Pancreas (tissue), 10 donors: ENCODE data around the gene SOBP. TPM values are rescaled to one million over a fixed set of nuclear protein-coding genes. Genes with fewer than 3 reads are reported as not detected.

ENCODE experiments used
- ATAC-seq, 4 donors: fragments of 200-7000 bp; cut with Tn5 transposase; one replicate each; pipeline versions ENCODE4 v1.8.0 to v1.9.1; 2020; ENCODE audit warnings: mild to moderate bottlenecking in 4 of 4, moderate library complexity in 4 of 4
- DNase-seq, 6 donors: peaks; one replicate each; pipeline ENCODE4 v3.0.0-alpha.2; 2020
- FAIRE-seq: peaks from 2 replicates; lab custom pipeline; 2012; peaks lifted over from hg19 to GRCh38; lab: Jason Lieb, UNC
- H3K27ac ChIP-seq, 4 donors: fragments of 200-600 bp; sonication (generic); 1 replicate in 3 of 4; 2 replicates in 1 of 4; pipeline versions ENCODE4 v1.5.0 to v1.8.0; 2020
- H3K27me3 ChIP-seq, 4 donors: fragments of 200-600 bp; one replicate each; pipeline ENCODE4 v1.8.0; 2021
- H3K36me3 ChIP-seq, 3 donors: fragments of 200-600 bp; sonication (generic) in 1 of 3; one replicate each; pipeline versions ENCODE4 v1.5.0 to v1.8.0; 2020 to 2021
- H3K4me1 ChIP-seq, 3 donors: fragments of 200-600 bp; one replicate each; pipeline ENCODE4 v1.8.0; 2021
- H3K4me3 ChIP-seq, 4 donors: fragments of 200-600 bp; sonication (generic) in 2 of 4; one replicate each; pipeline versions ENCODE4 v1.5.0 to v1.8.0; 2020 to 2021
- H3K9me3 ChIP-seq, 4 donors: fragments of 200-600 bp; one replicate each; pipeline ENCODE4 v1.8.0; 2021
- CTCF ChIP-seq, 4 donors: fragments of 200-600 bp; sonication (generic) in 3 of 4; IDR thresholded peaks; one replicate each; pipeline versions ENCODE4 v1.5.0 to v1.8.0; 2021; ENCODE audit warnings: antibody characterized with exemption in 4 of 4
- WGBS, 2 donors: extraction: QIAGEN DNeasy Blood & Tissue Kit; methylation state at CpG; one replicate each; pipeline ENCODE4 v1.1.7; 2013; 5-methylcytosine and 5-hydroxymethylcytosine counted together
- intact Hi-C, 3 donors: fragments of 100-400 bp; cut with DNase I; formaldehyde crosslinking; loops; one replicate each; pipeline versions ENCODE4 v1.11.1 to v1.14.2; 2022
- polyA plus RNA-seq, 2 donors: library from polyadenylated mRNA; stranded (reverse); fragments of 200-250 nt; gene quantifications; one replicate each; pipeline ENCODE4 v1.2.3, GENCODE V29; 2013
- total RNA-seq, 6 donors: library from RNA; stranded (reverse); fragmentation: NEBNext Ultra II Directional in 4 of 6; extraction: Animal tissue kit (Norgen Biotek cat#: 25700) in 4 of 6; gene quantifications; one replicate each; pipeline versions ENCODE4 v1.2.1 to v1.2.4, GENCODE V29; 2021 to 2023
- donor health status: healthy with polysubstance abuse.
- donor health status: DM: no; HTN: no; CAD: no; lungs with moderate emphysema.
- donor health status: DM: no; HTN: no; CAD: no.
- donor health status: control.
- donor health status: control.
- donor health status: Bipolar disorder and iron deficiency.
- donor health status: DM: yes; HTN: yes; CAD: no.
- donor health status: DM: no; HTN: no; CAD: no.
- donor health status: DM: no; HTN: no; CAD: no.
- donor health status: DM: yes; HTN: yes; CAD: no.

Gene SOBP
- total and polyA plus RNA-seq, 8 donors: 1.1 to 3.5 (median 2.0) TPM

DNA sequence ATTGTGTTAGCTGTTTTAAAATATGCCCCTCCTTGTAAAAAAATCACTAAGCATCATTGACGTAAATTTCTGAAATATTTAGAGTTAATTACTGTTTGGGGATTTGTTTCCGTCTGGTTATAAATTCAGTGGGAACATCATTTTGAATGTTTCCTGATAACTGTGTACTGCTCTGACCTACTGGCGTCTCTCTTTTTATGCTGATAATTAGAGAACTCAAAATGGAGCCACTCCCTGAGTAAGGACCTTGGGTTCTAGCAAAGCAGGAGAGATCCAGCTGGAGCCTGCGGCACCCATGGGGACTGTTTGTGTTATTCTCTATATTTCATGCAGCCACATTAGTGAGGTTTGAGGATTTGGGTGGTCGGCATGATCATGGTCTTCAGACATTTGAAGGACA is 124.9 kb downstream of the SOBP start:
- intact Hi-C loops: no loop called here
- no peaks in the 10 kb centered on the region for H3K9me3 ChIP-seq
- no peak for FAIRE-seq
- no peaks in the 10 kb centered on the region for H3K36me3 ChIP-seq
- no peaks in the 10 kb centered on the region for H3K4me1 ChIP-seq
- H3K27me3 ChIP-seq: no peaks in the 10 kb centered on the region
- H3K27ac ChIP-seq: no peak overlapping the region
- H3K4me3 ChIP-seq: no peak overlapping the region
- ATAC-seq: no peak
- TF ChIP-seq CTCF (IDR thresholded peaks at IDR 0.05): no peak
- no peak for DNase-seq
- 87% methylated on average over 5 of the region's 5 CpGs for WGBS, 2 donors

DNA sequence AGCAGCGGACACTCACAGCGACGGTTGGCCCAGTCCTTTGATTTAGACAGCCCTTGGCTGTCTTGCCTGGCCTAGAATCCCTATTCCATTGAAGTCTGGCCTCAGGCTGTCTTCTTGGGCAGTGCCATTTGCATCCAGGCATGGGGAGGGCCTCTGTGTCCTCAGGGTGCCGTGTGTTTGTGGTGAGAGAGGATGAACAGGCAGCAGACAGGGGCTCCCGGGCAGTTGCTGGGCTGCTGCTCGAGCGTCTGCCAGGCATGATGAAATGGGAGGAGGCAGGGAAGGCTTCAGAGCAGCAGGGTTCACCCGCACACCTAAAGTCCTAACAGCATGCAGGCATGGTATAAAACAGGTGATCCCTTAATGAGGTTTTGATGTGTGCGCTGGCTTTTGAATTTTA is 126.9 kb downstream of the SOBP start:
- ATAC-seq (peak in 2 of 4 donors; percentile 67 to 68), FAIRE-seq (no peak), DNase-seq (no peak)
- no peaks in the 10 kb centered on the region for H3K36me3 ChIP-seq
- no peaks in the 10 kb centered on the region for H3K4me1 ChIP-seq
- no peak overlapping the region for H3K27ac ChIP-seq
- no peaks in the 10 kb centered on the region for H3K9me3 ChIP-seq
- intact Hi-C loops: no loop called here
- no peak for TF ChIP-seq CTCF (IDR thresholded peaks at IDR 0.05)
- H3K27me3 ChIP-seq: no peaks in the 10 kb centered on the region
- H3K4me3 ChIP-seq: no peak overlapping the region
- WGBS, 2 donors: 84 to 90% methylated on average over 9 of the region's 9 CpGs

DNA sequence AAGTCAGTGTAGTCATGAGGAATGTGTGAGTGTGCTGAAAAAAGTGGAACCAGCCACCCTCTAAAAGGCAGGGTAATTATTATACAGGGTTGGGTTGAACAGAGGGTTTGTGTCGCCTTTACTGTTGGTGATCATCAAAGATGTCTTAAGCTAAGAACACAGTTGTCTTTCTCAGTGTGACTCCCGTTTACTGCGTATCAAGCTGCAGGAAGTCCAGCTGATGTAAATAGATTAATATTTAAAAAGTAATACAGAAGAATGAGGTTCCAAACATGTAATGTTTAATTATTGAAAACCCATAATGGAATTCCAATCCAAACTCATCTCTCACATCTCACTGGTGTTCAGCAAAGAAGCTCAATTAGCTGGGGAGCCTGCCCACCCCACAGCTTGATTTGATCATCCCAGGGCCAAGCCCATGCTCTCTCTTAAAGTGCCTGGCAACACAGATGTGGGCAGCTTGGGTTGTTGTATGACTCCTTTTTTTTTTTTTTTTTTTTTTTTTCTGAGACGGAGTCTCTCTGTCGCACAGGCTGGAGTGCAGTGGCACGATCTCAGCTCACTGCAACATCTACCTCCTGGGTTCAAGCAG is 127.5 kb downstream of the SOBP start:
- no peaks in the 10 kb centered on the region for H3K27me3 ChIP-seq
- WGBS, 2 donors: 79 to 82% methylated on average over 6 of the region's 6 CpGs
- no peak for FAIRE-seq

DNA sequence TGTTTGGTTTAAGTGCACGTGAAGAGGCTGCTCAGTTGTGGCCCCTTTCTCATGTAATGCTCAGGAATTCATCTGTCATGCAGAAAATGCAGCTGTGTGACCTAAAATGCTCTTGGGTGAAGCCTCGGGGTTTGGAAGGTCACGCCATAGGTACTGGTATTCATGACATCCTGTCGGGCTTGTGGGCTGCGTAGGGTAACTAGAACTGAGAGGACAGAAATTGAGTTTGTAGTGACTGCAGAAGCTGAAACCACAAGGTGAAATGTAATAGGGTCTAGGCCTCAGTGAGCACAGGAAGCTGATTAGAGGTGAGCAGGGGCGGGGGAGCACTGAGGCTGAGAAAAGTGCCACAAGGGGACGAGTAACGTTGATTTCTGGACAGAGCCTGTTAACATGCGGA is 128.8 kb downstream of the SOBP start:
- FAIRE-seq (no peak), ATAC-seq (no peak)
- intact Hi-C loops: no loop called here

More for the DNA sequence above, 127.5 kb downstream of the SOBP start:
- no peak overlapping the region for H3K27ac ChIP-seq
- TF ChIP-seq CTCF (IDR thresholded peaks at IDR 0.05): no peak
- DNase-seq (no peak), ATAC-seq (peak in 2 of 4 donors; percentile 29 to 43)
- intact Hi-C loops: no loop called here
- no peak overlapping the region for H3K4me3 ChIP-seq
- H3K36me3 ChIP-seq: no peaks in the 10 kb centered on the region
- no peaks in the 10 kb centered on the region for H3K4me1 ChIP-seq
- H3K9me3 ChIP-seq: no peaks in the 10 kb centered on the region

More for the DNA sequence above, 128.8 kb downstream of the SOBP start:
- no peak for TF ChIP-seq CTCF (IDR thresholded peaks at IDR 0.05)
- H3K27me3 ChIP-seq: no peaks in the 10 kb centered on the region
- 88 to 95% methylated on average over 9 of the region's 9 CpGs for WGBS, 2 donors
- no peak for DNase-seq
- no peak overlapping the region for H3K27ac ChIP-seq
- H3K4me1 ChIP-seq: no peaks in the 10 kb centered on the region
- no peaks in the 10 kb centered on the region for H3K36me3 ChIP-seq
- H3K4me3 ChIP-seq: no peak overlapping the region
- H3K9me3 ChIP-seq: no peaks in the 10 kb centered on the region
